HG02938 (cell line): Measurements from ENCODE around the gene GXYLT2.
"Not testable (repeated sequence)": the region's sequence is repeated elsewhere in the genome, so short reads cannot be mapped to it uniquely, and the experiment has no call there.

ENCODE experiments used
- ATAC-seq: cut with Tn5 transposase; IDR thresholded peaks from one replicate; pipeline ENCODE4 v1.9.1; 2021; ENCODE audit warnings: mild to moderate bottlenecking, moderate library complexity; ENCODE audit not compliant: unreplicated experiment

GXYLT2 gene

DNA sequence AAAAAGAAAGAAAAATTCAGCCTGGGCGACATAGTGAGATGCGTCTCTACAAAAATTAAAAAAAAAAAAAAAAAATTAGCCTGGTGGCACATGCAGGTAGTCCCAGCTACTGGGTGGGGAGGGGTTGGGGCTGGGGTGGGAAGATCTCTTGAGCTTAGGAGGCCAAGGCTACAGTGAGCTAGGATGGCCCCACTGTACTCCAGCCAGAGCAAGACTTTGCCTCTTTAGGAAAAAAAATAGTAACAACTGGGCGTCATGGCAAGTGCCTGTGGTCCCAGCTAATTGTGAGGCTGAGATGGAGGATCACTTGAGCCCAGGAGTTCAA lies 84.8 kb downstream of the GXYLT2 start:
- no peak for ATAC-seq

DNA sequence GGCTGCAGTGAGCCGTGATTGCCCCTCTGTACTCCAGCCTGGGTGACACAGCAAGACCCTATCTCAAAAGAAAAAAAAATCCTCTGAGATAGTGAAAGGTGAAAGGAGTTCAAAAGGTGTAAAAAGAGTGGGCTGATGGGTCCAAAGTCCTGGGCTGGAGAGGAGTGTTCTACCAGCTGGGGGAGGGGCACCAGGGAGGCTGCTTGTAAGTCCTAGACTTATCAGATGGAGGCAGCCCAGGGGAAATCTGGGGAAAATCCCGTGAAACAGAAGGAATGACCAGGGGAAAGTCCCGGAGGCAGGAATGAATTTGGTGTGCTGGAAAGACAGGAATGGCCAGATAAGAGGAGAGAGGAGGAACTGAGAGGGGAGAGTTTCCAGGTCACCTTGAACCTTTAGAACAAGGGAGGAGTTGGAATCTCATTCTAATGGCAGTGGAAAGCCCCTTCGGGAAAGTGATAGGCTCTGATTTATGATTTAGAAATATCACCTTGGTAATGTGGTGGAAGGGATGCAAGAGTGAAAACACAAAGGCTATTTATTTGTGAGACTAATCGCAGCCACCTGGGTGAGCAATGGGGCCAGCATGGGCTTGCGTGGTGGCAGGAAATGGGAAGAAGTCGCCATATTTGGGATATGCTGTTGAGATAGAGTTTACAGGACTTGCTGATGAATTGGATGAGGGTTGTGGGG lies 85.3 kb downstream of the GXYLT2 start:
- no peak for ATAC-seq

DNA sequence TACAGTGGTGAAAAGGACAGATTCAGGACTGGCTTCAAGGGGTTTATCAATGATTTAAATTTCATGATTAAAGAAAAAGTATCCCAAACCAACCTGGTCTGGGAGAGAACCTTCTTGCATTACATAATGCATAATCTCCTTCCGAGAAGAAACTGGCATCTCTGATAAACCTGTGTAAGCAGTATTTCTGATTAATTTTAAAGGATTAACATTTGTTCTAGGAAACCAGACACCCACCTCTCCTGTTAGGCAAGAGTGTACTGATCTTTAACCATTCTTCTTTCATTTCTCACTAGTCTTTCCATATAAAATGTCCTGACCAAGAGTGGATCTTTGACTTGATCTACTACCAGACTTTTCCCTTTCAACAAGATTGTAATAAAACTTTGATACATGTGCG lies 85.9 kb downstream of the GXYLT2 start:
- ATAC-seq = no peak

DNA sequence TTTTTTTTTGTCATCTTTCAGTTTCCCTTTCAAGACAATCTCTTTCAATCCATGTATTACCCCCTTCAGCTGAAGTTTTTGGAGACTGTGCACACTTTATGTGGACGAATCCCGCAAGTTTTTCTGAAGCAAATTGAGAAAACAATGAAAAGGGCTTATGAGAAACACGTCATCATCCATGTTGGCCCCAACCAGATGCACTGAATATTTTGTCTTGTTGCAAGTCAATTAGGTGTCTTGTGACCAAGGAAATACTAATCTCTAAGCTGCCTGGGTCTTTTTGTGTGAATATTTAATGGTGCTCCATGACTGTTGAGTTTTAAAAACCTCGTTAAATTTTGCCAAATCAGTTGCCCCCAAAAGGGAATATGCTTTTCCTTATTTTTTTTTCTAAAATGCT lies 87.1 kb downstream of the GXYLT2 start:
- no peak for ATAC-seq

DNA sequence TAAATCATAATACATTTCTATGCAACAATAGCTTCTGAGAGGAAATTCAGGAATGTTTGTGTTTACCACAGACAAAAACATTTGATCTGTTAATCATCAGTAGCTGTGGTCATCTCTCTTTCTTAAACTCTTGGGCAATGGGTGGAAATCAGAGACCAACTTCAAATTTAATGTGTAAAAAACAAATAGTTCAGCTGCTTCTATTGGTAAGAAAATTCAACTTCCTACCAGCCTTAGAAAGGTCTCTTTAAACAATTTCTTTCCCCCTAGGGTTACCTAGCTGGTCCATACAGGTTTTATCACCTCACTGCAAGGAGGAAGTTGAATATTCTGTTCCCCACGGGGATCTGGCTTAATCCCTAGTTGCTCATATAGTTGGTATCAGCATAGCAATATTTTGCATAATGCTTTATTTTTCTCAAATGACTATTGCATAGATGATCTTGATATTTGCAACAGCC lies 88.5 kb downstream of the GXYLT2 start:
- ATAC-seq = no peak

DNA sequence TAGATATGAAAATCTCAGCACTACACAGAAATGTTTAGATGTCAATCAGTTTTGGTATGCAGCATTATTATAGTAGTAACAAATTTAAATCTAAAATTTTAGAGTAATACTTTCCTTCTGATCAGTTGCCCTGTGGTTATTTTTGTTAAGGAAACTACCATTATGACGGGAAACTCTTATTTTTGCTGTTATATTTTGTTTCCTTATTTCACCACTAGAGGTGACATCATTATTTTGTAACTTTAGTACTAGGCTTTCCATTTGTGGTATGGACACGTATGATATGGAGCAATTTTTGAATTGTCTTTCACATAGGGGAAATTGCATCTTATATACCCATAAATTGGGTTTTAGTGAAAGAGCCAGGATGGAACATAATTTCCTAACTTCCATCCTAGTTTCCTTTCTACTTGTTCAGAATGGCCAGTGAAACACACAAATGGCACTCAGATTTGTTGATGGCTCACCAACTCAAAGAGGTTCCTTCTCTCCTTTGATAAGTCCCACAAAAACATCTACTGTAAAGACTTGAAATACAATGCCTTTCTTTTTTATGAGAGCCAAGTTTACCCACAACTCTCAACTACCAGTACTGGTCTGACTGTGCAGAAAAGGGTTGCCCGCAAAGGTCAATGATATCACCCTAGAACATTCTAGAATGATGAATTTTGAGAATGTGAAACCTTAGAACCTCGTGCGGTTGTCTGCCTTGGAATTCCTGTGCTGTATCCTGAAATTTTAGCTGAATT lies 89.4 kb downstream of the GXYLT2 start:
- peak; percentile 52 for ATAC-seq

DNA sequence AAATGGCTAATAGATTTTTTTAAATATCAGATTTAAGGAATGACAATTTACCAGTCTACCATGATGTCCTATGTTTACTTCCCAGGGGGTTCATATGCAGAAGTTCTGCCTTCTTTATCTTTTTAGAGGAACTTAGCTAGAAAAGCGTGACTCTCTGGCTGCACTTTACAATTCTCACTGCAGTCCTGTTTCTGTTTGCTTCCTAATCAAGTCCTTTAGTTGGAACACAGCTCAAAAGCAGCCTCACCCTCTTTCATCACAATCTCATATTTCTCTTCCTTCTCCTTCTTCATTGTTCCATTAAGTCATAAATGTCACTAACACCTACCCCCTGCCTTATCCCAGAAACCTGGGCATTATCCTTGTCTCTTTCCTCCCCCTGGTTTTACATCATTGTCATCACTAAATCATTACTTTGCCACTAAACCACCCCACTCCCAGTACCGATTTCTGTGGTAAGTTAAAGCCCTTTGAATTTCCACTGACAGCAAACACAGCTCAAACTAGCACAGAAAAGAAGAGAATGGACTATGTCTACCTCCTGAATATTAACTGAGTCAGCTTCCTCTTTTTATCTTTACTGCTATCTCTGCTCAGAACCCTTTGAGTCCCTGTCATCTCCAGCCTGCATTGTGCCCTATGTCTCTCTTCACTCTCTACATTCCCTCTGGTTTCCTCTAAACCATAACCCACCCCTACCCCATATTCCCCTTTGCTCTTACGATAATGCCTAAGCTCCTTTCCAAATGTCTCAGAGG lies 94.9 kb downstream of the GXYLT2 start:
- no peak for ATAC-seq

DNA sequence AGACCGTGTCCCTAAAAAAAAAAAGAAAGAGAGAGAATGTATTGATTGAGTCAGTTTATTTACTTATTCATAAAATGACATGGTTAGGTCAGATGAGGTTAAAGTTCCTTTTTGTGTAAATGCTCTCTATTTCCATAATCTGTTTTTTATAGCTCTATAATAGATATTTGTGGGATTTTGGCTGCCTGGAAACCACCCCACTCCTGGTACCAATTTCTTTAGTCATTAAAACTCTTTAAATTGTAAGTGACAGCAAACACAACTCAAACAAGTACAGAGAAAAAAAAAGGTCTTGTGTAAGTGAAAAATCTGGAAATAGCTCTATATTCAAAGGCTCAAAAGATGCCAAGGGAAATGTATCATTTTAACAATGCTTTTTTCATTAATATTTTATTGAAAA lies 97.7 kb downstream of the GXYLT2 start:
- ATAC-seq = no peak

DNA sequence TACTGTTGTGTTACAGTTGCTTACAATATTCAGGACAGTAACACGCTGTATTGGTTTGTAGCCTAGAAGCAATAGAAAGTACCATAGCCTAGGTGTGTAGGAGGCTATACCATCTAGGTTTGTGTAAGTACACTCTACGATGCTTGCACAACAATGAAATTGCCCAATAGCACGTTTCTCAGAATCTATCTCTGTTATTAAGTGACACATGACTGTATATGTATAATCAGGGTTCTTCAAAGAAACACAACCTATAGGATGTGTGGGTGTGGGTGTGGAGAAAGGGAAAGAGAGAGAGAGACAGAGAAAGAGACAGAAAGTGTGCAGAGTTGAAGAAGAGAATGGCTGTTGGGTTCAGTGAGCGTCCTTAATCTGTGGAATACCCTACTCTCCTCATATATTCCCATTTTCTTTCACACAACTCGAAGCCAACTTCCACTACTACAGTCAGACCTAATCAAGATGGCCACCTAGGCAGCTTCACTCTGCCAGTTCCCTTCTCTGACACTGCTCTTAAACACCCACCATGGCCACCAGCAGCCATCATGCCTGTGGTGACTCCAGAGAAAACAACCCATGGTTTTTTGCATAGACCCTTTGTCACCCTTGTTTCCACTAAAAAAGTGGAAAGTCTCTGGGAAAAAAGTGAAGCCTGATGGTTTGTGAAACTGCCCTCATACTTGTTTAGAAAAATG lies 103.0 kb downstream of the GXYLT2 start:
- no peak for ATAC-seq

DNA sequence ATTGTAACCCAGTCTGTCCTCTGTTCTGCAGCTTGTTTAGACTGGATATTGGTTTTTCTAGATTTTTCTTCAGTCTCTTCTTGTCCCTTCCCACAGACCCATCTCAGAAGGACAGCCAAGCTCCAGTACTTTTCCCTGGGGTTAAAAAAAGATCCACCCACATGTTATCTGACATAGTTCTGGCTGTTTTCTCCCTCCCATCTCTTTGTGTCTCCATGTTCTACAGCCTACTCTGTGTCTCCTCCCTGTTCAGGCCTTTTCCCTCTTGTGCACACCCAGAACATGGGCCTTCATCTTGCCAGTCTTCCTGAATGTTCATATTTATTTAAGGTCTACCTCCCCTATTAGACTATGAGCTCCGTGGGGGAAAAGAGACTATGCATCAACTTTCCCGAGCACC lies 103.7 kb downstream of the GXYLT2 start:
- ATAC-seq = no peak

DNA sequence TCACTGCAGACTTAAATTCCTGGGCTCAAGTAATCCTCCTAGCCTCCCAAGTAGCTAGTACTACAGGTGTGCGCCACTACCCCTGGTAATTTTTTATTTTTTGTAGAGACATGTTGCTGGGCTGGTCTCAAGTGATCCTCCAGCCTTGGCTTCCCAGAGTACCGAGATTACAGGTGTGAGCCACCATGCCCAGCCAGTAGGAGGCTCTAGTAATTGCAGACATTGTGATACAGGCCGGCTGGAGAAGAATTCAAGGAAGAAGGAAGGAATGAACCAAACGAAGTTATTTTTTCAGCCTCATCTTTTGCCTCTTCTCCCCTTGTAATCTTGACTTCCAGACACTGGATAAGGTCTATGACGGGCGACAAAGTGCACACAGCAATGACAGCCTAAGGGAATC lies 105.5 kb downstream of the GXYLT2 start:
- no peak for ATAC-seq

DNA sequence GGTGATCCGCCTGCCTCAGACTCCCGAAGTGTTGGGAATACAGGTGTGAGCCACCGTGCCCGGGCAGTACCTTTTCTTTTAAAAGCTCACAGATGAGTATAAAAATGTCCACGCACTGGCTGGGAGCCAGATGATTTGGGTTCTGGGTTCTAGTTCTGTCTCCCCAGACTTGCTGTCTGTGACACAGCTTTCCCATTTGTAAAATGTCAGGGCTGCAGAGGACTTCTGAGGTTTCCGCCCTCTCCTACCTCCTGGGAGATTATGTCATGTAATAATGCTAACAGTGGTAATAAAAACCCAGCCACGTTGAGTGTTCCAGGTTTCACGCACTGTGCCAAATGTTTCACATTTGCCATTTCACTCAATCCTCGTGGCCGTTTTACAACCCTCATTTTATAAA lies 107.5 kb downstream of the GXYLT2 start:
- no peak for ATAC-seq

DNA sequence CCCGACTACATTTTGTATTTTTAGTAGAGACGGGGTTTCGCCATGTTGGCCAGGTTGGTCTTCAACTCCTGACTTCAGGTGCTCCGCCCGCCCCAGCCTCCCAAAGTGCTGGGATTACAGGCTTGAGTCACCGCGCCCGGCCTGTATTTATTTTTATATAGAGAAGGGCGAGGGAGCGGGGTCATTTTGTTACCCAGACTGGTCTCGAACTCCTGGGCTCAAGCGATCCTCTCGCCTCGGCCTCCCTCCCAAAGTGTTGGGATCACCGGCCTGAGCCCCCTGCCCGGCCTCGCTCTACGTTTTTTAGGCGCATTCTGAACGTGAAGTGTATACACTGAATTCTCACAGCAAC lies 108.3 kb downstream of the GXYLT2 start:
- ATAC-seq = no peak

DNA sequence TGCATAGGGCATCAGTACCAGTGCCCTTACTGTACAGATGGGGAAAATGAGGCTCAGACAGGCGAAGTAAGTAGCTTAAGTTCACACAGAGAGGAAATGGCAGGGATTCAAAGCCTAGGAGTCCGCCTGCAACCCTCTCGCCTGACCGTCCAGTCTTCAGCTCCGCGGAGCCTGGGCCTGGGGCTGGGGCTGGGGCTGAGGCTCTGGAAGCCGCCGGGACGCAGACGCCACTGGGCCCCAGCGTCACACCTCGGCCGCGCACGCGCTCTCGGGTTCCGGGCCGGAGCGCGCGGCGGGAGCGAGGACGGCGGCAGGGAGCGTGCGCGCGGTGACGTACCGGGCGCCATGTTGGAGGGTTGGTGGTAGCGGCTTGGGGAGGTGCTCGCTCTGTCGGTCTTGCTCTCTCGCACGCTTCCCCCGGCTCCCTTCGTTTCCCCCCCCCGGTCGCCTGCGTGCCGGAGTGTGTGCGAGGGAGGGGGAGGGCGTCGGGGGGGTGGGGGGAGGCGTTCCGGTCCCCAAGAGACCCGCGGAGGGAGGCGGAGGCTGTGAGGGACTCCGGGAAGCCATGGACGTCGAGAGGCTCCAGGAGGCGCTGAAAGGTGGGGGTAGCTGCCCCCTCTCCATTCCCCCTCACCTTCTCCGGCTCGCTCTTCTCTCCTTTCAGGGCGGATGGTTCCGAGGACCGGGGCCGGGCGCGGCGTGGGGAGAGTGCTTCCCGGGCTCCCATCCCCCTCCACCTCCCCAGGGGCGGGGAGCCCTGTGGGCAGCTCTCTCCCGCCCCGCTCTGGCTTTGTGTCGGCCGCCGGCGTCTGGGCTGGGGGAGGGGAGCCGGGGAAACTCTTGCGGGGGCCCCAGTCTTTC lies 108.9 kb downstream of the GXYLT2 start, which contains the start of gene PPP4R2:
PPP4R2 (plus strand) TSS at position 339 of the 861 bp plus-strand sequence; CDS start at position 566, 227 bp downstream.
- peak; percentile 85 for ATAC-seq

DNA sequence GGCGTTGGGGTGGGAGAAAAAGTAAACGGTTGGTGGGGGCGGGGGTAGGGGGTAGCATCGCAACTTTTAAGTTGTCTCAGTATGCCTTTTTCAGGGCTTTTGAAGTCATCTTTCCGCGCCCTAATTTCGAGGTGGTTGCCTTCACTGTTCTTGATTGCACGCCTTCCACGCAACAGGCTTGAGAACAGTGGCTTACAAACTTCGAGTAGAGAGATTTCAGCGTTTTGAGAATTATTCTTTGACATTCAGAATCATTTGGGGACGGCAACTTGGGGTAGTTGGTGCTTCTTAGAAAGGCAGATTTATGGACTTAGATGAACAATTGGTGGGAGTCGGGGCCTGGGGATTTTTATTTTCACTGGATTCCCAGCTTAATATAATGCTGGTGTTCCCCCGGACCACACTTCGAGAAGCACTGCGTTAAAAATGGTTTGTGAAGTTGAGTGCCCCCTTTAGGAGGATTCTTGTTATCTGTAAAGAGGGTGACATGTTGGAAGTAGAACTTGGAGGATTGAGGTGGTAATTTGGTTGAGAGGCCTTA lies 109.6 kb downstream of the GXYLT2 start:
- ATAC-seq = peak; percentile 24

DNA sequence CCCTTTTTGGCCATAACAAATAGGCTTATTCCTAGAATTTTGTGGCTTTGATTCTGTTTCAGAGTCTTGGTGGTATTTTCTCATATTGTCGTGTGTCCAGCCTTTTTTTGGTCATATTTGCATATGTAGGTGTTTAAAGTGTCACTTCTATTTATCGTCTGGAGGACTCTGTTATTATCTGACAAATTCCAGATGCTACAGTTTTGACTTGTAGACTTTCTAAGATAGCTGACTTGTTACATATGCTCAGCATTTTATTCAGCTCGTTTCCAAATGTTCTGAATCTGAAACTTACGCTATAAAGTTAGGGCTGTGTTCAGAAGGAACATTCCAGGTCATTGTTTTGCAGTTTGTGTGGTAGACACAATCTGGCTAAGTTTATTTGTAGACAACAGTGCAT lies 110.6 kb downstream of the GXYLT2 start:
- no peak for ATAC-seq

DNA sequence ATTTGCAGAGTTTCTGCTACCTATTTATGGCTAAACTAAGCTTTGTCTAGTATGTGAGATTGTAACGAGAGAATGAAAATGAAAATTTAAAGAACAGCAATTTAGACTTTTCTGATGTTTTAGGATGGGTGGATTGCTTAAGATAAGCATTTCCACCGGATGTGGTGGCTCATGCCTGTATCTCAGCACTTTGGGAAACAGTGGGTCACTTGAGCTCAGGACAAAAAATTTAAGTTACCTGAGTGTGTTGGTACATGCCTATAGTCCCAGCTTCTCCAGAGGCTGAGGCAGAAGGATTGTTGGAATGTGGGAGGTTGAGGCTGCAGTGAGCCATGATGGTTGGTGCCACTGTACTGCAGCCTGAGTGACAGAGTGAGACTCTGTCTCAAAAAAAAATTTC lies 112.1 kb downstream of the GXYLT2 start:
- ATAC-seq = no peak

DNA sequence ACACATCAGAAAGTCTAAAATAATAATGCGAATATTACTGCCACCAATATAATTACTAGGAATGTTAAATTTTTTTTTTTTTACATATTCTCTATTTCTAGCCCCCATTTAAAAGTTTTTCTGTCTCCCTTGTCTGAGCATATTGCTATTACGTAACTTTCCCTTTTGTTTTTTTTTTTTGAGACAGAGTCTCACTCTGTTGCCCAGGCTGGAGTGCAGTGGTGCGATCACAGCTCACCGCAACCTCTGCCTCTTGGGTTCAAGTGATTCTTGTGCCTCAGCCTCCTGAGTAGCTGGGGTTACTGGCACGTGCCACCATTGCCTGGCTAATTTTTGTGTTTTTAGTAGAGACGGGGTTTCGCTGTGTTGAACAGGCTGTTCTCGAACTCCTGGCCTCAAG lies 115.2 kb downstream of the GXYLT2 start:
- ATAC-seq = not testable (repeated sequence)

DNA sequence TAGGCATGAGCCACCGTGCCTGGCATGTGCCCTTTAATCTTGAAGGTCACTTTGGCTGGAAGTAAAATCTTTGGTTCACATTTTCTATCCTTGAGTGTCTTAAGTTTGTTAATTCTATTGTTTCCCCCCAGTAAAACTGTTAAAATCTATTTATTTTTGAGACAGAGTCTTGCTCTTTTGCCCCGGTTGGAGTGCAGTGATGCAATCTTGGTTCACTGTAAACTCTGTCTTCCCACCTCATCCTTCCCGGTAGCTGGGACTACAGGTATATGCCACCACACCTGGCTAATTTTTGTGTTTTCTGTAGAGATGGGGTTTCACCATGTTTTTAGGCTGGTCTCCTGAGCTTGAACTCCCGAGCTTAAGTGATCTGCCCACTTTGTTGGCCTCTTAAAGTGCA lies 116.5 kb downstream of the GXYLT2 start:
- no peak for ATAC-seq
